ENCODE data around the gene ENOX1.

GRCh38 chr13:43271152-43271551 lies 515.6 kb downstream of the ENOX1 start:
- no peak for TF ChIP-seq EZH2 (IDR thresholded peaks at IDR 0.05; ENCODE audit: low read length)
- TF ChIP-seq CTCF (optimal IDR thresholded peaks at IDR 0.05 in 1 of 3, IDR thresholded peaks at IDR 0.05 in 1 of 3, conservative IDR thresholded peaks at IDR 0.05 in 1 of 3; ENCODE audit: extremely low read depth in 1 of 3, insufficient read depth in 2 of 3, low read length in 3 of 3), result no peak

Measured in keratinocyte (primary cell).